ENCODE results near the gene FAM98C. TPM values are rescaled to one million over a fixed set of nuclear protein-coding genes. Genes with fewer than 3 reads are reported as not detected.

Gene FAM98C
- total RNA-seq, 6 donors from 2014 or later: 16.0 to 75.4 (median 24.2) TPM

- no peaks in the 10 kb centered on the region for H3K9me3 ChIP-seq
- DNase-seq: peak in 1 of 2 donors; percentile 60
- H3K36me3 ChIP-seq: no peaks in the 10 kb centered on the region
- H3K27me3 ChIP-seq: no peaks in the 10 kb centered on the region
- H3K4me1 ChIP-seq: no peaks in the 10 kb centered on the region
- no peak for ATAC-seq (ENCODE audit: low FRiP score in 2 of 2)
- TF ChIP-seq CTCF (IDR thresholded peaks at IDR 0.05) (no peak), POLR2A (IDR thresholded peaks at IDR 0.05) (no peak)
- 74 to 78% methylated on average over 9 to 14 of the region's 14 CpGs for WGBS, 2 donors
- no peak overlapping the region for H3K4me3 ChIP-seq
- no peak overlapping the region for H3K27ac ChIP-seq
Measured at GRCh38 chr19:38440592-38440991, 37.7 kb downstream of the FAM98C start.

- ATAC-seq (ENCODE audit: low FRiP score in 2 of 2) (no peak), DNase-seq (no peak)
- WGBS, 2 donors: 25 to 33% methylated on average over 6 to 7 of the region's 7 CpGs
- H3K4me3 ChIP-seq: no peak overlapping the region
- no peaks in the 10 kb centered on the region for H3K36me3 ChIP-seq
- H3K9me3 ChIP-seq: no peaks in the 10 kb centered on the region
- no peaks in the 10 kb centered on the region for H3K4me1 ChIP-seq
- no peak overlapping the region for H3K27ac ChIP-seq
- H3K27me3 ChIP-seq: no peaks in the 10 kb centered on the region
- TF ChIP-seq CTCF (IDR thresholded peaks at IDR 0.05) (no peak), EP300 (IDR thresholded peaks at IDR 0.05) (no peak), POLR2A (IDR thresholded peaks at IDR 0.05) (no peak), POLR2AphosphoS5 (IDR thresholded peaks at IDR 0.05) (no peak)
Measured at GRCh38 chr19:38441657-38442348, 38.9 kb downstream of the FAM98C start.

- Histone ChIP-seq H3K27me3 (no peaks in the 10 kb centered on the region), H3K27ac (no peak overlapping the region), H3K9me3 (no peaks in the 10 kb centered on the region), H3K4me3 (no peak overlapping the region), H3K36me3 (no peaks in the 10 kb centered on the region), H3K4me1 (no peaks in the 10 kb centered on the region)
- DNase-seq (no peak), ATAC-seq (ENCODE audit: low FRiP score in 2 of 2) (no peak)
- WGBS, 2 donors: 83 to 85% methylated on average over 7 to 9 of the region's 9 CpGs
- TF ChIP-seq CTCF (IDR thresholded peaks at IDR 0.05) (no peak), POLR2A (IDR thresholded peaks at IDR 0.05) (no peak), EP300 (IDR thresholded peaks at IDR 0.05) (no peak), POLR2AphosphoS5 (IDR thresholded peaks at IDR 0.05) (no peak)
Measured at GRCh38 chr19:38442736-38443135, 39.8 kb downstream of the FAM98C start.

GRCh38 chr19:38443458-38443999 is 40.6 kb downstream of the FAM98C start:
- peak in 1 of 2 donors; percentile 63 for DNase-seq
- no peak for ATAC-seq (ENCODE audit: low FRiP score in 2 of 2)
- Histone ChIP-seq H3K4me1 (no peaks in the 10 kb centered on the region), H3K27ac (no peak overlapping the region), H3K36me3 (no peaks in the 10 kb centered on the region), H3K9me3 (no peaks in the 10 kb centered on the region), H3K4me3 (no peak overlapping the region), H3K27me3 (no peaks in the 10 kb centered on the region)
- WGBS, 2 donors: 90 to 95% methylated on average over 14 to 15 of the region's 15 CpGs
- TF ChIP-seq POLR2A (IDR thresholded peaks at IDR 0.05) (no peak), POLR2AphosphoS5 (IDR thresholded peaks at IDR 0.05) (no peak), EP300 (IDR thresholded peaks at IDR 0.05) (no peak), CTCF (IDR thresholded peaks at IDR 0.05) (no peak)

- no peaks in the 10 kb centered on the region for H3K27me3 ChIP-seq
- H3K4me3 ChIP-seq: no peak overlapping the region
- H3K36me3 ChIP-seq: no peaks in the 10 kb centered on the region
- TF ChIP-seq POLR2AphosphoS5 (IDR thresholded peaks at IDR 0.05) (no peak), POLR2A (IDR thresholded peaks at IDR 0.05) (no peak), CTCF (IDR thresholded peaks at IDR 0.05) (no peak), EP300 (IDR thresholded peaks at IDR 0.05) (no peak)
- H3K4me1 ChIP-seq: no peaks in the 10 kb centered on the region
- DNase-seq (no peak), ATAC-seq (ENCODE audit: low FRiP score in 2 of 2) (no peak)
- no peaks in the 10 kb centered on the region for H3K9me3 ChIP-seq
- WGBS, 2 donors: 82 to 85% methylated on average over 5 to 7 of the region's 7 CpGs
- H3K27ac ChIP-seq: no peak overlapping the region
Measured at GRCh38 chr19:38444026-38444425, 41.1 kb downstream of the FAM98C start.

Measured in upper lobe of left lung (tissue), 6 donors.